Suprapubic skin (tissue), 3 donors: ENCODE measurements around the gene RPGRIP1.

Experiments used
- EP300 ChIP-seq: sonication (generic); formaldehyde crosslinking; IDR thresholded peaks from one replicate; pipeline ENCODE4 v1.6.1; 2017; ENCODE audit warnings: antibody characterized with exemption
- POLR2A ChIP-seq, 2 donors: fragments of 450-650 bp; IDR thresholded peaks; one replicate each; pipeline ENCODE4 v1.6.1; 2017; ENCODE audit warnings: antibody characterized with exemption in 2 of 2, mild to moderate bottlenecking in 2 of 2, moderate library complexity in 2 of 2
- TF ChIP-seq, protein P1 (sequence below), 2 donors: fragments of 200-600 bp in 1 of 2; fragments of 450-650 bp in 1 of 2; sonication (generic) in 1 of 2; IDR thresholded peaks; one replicate each; pipeline ENCODE4 v1.5.1; 2016 to 2019; ENCODE audit warnings: antibody characterized with exemption in 2 of 2, mild to moderate bottlenecking in 1 of 2, moderate library complexity in 1 of 2

GRCh38 chr14:21245813-21246212 lies 34.1 kb upstream of the RPGRIP1 start:
- TF ChIP-seq POLR2A (IDR thresholded peaks at IDR 0.05) (no peak), EP300 (no peak)
- TF ChIP-seq, protein P1, sequence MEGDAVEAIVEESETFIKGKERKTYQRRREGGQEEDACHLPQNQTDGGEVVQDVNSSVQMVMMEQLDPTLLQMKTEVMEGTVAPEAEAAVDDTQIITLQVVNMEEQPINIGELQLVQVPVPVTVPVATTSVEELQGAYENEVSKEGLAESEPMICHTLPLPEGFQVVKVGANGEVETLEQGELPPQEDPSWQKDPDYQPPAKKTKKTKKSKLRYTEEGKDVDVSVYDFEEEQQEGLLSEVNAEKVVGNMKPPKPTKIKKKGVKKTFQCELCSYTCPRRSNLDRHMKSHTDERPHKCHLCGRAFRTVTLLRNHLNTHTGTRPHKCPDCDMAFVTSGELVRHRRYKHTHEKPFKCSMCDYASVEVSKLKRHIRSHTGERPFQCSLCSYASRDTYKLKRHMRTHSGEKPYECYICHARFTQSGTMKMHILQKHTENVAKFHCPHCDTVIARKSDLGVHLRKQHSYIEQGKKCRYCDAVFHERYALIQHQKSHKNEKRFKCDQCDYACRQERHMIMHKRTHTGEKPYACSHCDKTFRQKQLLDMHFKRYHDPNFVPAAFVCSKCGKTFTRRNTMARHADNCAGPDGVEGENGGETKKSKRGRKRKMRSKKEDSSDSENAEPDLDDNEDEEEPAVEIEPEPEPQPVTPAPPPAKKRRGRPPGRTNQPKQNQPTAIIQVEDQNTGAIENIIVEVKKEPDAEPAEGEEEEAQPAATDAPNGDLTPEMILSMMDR (IDR thresholded peaks at IDR 0.05) = no peak
